ENCODE measurements around the gene PKD2L1. TPM values are rescaled to one million over a fixed set of nuclear protein-coding genes. Genes with fewer than 3 reads are reported as not detected.

The PKD2L1 gene
- total and polyA plus RNA-seq, 9 of the 15 experiments (the other 6 are each of a cell fraction or from before 2014, with no cell fraction given): not detected

DNA sequence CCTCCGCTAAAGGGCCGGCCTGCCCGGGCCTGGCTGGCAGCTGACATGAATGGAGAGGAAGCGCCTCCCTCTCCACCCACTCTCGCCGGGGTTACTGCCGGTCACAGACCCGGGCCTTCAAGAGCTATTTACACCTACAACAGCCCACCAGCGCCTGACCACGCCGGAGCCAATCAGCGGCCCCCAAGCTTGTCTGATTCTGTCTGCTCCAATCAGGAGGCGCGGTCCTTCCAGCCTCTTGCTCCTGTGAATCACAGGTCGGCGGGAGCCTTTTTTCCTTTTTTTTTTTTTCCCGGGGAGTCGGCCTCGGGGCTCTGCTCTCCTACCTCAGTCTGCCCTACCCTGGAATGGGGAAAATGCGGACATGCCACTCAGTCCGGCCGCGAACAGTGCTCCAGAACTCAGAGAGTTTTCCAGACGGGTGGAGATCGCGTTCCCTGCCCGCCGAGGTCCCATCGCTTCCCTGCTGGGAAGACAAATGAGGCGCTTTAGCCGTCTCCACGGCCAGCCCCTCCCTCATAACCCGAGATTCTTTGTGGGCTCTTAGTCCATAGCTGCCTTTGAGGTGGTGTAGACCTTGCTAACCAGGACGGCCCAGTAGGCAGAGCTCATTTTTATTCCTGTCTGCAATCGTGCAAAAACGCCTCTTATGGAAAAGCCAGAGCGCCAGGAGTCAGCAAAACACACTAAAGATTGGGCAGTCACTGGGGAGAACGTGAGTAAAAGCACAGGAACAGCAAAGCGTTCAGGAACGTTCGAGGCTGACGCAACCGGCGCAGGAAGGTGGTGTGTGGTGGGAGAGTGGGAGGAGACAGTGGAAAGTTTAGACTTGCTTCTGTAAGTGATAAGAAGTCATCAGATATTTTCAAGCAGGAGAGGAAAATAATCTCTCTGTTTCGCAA, 43.5 kb upstream of the PKD2L1 start (continued):
- TF ChIP-seq, protein P1, sequence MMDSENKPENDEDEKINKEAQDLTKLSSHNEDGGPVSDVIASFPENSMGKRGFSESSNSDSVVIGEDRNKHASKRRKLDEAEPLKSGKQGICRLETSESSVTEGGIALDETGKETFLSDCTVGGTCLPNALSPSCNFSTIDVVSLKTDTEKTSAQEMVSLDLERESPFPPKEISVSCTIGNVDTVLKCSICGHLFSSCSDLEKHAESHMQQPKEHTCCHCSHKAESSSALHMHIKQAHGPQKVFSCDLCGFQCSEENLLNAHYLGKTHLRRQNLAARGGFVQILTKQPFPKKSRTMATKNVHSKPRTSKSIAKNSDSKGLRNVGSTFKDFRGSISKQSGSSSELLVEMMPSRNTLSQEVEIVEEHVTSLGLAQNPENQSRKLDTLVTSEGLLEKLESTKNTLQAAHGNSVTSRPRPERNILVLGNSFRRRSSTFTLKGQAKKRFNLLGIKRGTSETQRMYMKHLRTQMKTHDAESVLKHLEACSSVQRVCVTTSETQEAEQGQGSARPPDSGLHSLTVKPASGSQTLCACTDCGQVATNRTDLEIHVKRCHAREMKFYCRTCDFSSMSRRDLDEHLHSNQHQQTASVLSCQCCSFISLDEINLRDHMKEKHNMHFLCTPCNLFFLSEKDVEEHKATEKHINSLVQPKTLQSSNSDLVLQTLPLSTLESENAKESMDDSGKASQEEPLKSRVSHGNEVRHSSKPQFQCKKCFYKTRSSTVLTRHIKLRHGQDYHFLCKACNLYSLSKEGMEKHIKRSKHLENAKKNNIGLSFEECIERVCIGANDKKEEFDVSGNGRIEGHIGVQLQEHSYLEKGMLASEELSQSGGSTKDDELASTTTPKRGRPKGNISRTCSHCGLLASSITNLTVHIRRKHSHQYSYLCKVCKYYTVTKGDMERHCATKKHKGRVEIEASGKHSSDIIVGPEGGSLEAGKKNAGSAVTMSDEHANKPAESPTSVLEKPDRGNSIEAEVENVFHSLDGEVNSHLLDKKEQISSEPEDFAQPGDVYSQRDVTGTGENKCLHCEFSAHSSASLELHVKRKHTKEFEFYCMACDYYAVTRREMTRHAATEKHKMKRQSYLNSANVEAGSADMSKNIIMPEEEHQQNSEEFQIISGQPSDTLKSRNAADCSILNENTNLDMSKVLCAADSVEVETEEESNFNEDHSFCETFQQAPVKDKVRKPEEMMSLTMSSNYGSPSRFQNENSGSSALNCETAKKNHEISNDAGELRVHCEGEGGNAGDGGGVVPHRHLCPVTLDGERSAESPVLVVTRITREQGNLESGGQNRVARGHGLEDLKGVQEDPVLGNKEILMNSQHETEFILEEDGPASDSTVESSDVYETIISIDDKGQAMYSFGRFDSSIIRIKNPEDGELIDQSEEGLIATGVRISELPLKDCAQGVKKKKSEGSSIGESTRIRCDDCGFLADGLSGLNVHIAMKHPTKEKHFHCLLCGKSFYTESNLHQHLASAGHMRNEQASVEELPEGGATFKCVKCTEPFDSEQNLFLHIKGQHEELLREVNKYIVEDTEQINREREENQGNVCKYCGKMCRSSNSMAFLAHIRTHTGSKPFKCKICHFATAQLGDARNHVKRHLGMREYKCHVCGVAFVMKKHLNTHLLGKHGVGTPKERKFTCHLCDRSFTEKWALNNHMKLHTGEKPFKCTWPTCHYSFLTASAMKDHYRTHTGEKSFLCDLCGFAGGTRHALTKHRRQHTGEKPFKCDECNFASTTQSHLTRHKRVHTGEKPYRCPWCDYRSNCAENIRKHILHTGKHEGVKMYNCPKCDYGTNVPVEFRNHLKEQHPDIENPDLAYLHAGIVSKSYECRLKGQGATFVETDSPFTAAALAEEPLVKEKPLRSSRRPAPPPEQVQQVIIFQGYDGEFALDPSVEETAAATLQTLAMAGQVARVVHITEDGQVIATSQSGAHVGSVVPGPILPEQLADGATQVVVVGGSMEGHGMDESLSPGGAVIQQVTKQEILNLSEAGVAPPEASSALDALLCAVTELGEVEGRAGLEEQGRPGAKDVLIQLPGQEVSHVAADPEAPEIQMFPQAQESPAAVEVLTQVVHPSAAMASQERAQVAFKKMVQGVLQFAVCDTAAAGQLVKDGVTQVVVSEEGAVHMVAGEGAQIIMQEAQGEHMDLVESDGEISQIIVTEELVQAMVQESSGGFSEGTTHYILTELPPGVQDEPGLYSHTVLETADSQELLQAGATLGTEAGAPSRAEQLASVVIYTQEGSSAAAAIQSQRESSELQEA (IDR thresholded peaks at IDR 0.05; ENCODE audit: low read depth): no peak
- TF ChIP-seq, protein P2, sequence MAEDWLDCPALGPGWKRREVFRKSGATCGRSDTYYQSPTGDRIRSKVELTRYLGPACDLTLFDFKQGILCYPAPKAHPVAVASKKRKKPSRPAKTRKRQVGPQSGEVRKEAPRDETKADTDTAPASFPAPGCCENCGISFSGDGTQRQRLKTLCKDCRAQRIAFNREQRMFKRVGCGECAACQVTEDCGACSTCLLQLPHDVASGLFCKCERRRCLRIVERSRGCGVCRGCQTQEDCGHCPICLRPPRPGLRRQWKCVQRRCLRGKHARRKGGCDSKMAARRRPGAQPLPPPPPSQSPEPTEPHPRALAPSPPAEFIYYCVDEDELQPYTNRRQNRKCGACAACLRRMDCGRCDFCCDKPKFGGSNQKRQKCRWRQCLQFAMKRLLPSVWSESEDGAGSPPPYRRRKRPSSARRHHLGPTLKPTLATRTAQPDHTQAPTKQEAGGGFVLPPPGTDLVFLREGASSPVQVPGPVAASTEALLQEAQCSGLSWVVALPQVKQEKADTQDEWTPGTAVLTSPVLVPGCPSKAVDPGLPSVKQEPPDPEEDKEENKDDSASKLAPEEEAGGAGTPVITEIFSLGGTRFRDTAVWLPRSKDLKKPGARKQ (CRISPR knock-in tag; IDR thresholded peaks at IDR 0.05): no peak
- TF ChIP-seq TAF15 (IDR thresholded peaks at IDR 0.05; ENCODE audit: low read depth, low read length) (no peak), POLR3G (IDR thresholded peaks at IDR 0.05; ENCODE audit: extremely low read depth, insufficient read length, insufficient replicate concordance) (no peak), MAFG (tag; conservative IDR thresholded peaks at IDR 0.05) (0 out of 2 replicates have a peak, but pooled peaks have one; percentile 33), ELF4 (CRISPR knock-in tag; IDR thresholded peaks at IDR 0.05) (no peak), MBD2 (IDR thresholded peaks at IDR 0.05; ENCODE audit: borderline replicate concordance, low read depth) (peak; percentile 40), ZNF444 (CRISPR knock-in tag; IDR thresholded peaks at IDR 0.05) (no peak), CBX3 (IDR thresholded peaks at IDR 0.05; ENCODE audit: borderline replicate concordance in 1 of 2, low read length in 2 of 2) (no peak), ZNF436 (CRISPR knock-in tag; IDR thresholded peaks at IDR 0.05) (no peak), YBX1 (IDR thresholded peaks at IDR 0.05) (no peak), BDP1 (IDR thresholded peaks at IDR 0.05; ENCODE audit: insufficient read depth, insufficient read length) (no peak), MAFK (IDR thresholded peaks at IDR 0.05; ENCODE audit: low read length) (peak; percentile 47), MYNN (IDR thresholded peaks at IDR 0.05) (no peak), MYNN (CRISPR knock-in tag; IDR thresholded peaks at IDR 0.05) (no peak), EP300 (IDR thresholded peaks at IDR 0.05; ENCODE audit: low read length) (peak; percentile 85)
- TF ChIP-seq, protein P3, sequence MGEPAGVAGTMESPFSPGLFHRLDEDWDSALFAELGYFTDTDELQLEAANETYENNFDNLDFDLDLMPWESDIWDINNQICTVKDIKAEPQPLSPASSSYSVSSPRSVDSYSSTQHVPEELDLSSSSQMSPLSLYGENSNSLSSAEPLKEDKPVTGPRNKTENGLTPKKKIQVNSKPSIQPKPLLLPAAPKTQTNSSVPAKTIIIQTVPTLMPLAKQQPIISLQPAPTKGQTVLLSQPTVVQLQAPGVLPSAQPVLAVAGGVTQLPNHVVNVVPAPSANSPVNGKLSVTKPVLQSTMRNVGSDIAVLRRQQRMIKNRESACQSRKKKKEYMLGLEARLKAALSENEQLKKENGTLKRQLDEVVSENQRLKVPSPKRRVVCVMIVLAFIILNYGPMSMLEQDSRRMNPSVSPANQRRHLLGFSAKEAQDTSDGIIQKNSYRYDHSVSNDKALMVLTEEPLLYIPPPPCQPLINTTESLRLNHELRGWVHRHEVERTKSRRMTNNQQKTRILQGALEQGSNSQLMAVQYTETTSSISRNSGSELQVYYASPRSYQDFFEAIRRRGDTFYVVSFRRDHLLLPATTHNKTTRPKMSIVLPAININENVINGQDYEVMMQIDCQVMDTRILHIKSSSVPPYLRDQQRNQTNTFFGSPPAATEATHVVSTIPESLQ (CRISPR knock-in tag; IDR thresholded peaks at IDR 0.05): 0 out of 2 replicates have a peak, but pooled peaks have one; percentile 72
